Activated CD8-positive, alpha-beta memory T cell treated with anti-CD3 and anti-CD28 coated beads for 24 hours (primary cell): ENCODE measurements around the gene SCAMP1.
"Not testable (repeated sequence)": the region's sequence is repeated elsewhere in the genome, so short reads cannot be mapped to it uniquely, and the experiment has no call there.

ENCODE experiments used
- DNase-seq: peaks from one replicate; pipeline ENCODE4 v3.0.0-alpha.2; 2020

Gene SCAMP1

GRCh38 chr5:78359831-78360673 is at the start of gene SCAMP1:
TSS of gene SCAMP1 (plus strand) at chr5:78360617. CDS start at chr5:78360672, 55 bp downstream.
- DNase-seq = peak; percentile 99

GRCh38 chr5:78317515-78317914 is 42.9 kb upstream of the SCAMP1 start:
- no peak for DNase-seq

- DNase-seq = no peak
Observed at GRCh38 chr5:78318337-78318736, 42.1 kb upstream of the SCAMP1 start.

- DNase-seq = no peak
Observed at GRCh38 chr5:78320401-78320800, 40.0 kb upstream of the SCAMP1 start.

GRCh38 chr5:78323241-78323640 is 37.2 kb upstream of the SCAMP1 start:
- no peak for DNase-seq

- DNase-seq = no peak
Observed at GRCh38 chr5:78326930-78327329, 33.5 kb upstream of the SCAMP1 start.

- no peak for DNase-seq
Observed at GRCh38 chr5:78327761-78328510, 32.5 kb upstream of the SCAMP1 start.

- DNase-seq = no peak
Observed at GRCh38 chr5:78328585-78329173, 31.7 kb upstream of the SCAMP1 start.

- DNase-seq = no peak
Observed at GRCh38 chr5:78331523-78332080, 28.8 kb upstream of the SCAMP1 start.

GRCh38 chr5:78334811-78335210 is 25.6 kb upstream of the SCAMP1 start:
- DNase-seq = no peak

- DNase-seq = no peak
Observed at GRCh38 chr5:78335976-78336375, 24.4 kb upstream of the SCAMP1 start.

- DNase-seq = no peak
Observed at GRCh38 chr5:78336698-78337097, 23.7 kb upstream of the SCAMP1 start.

GRCh38 chr5:78339617-78340436 is 20.6 kb upstream of the SCAMP1 start:
- no peak for DNase-seq

GRCh38 chr5:78341440-78341839 is 19.0 kb upstream of the SCAMP1 start:
- no peak for DNase-seq

GRCh38 chr5:78345485-78345884 is 14.9 kb upstream of the SCAMP1 start:
- no peak for DNase-seq

GRCh38 chr5:78353520-78353919 is 6.9 kb upstream of the SCAMP1 start:
- no peak for DNase-seq

- DNase-seq = no peak
Observed at GRCh38 chr5:78354066-78354670, 6.2 kb upstream of the SCAMP1 start.

- no peak for DNase-seq
Observed at GRCh38 chr5:78355561-78355960, 4.9 kb upstream of the SCAMP1 start.

GRCh38 chr5:78359455-78359830 is 974 bp upstream of the SCAMP1 start:
- DNase-seq = not testable (repeated sequence)

GRCh38 chr5:78360674-78360923 is 182 bp downstream of the SCAMP1 start:
- no peak for DNase-seq

- peak; percentile 84 for DNase-seq
Observed at GRCh38 chr5:78360924-78361630, 660 bp downstream of the SCAMP1 start.

GRCh38 chr5:78361631-78361993 is 1.2 kb downstream of the SCAMP1 start:
- no peak for DNase-seq
